Lung (tissue), 12 donors: ENCODE results near the gene KLHL21. TPM values are rescaled to one million over a fixed set of nuclear protein-coding genes. Genes with fewer than 3 reads are reported as not detected.

Experiments used
- ATAC-seq: fragments of 200-7000 bp; cut with Tn5 transposase; one replicate; pipeline ENCODE4 v1.9.1; 2020; ENCODE audit warnings: moderate number of reproducible peaks; ENCODE audit not compliant: insufficient read depth, low FRiP score
- DNase-seq, 3 donors: peaks; one replicate each; pipeline ENCODE4 v3.0.0-alpha.2; 2013 to 2017
- H3K27ac ChIP-seq, 2 donors: one replicate each; pipeline ENCODE4 v1.5.1; 2013; ENCODE audit warnings: mild to moderate bottlenecking in 2 of 2, moderate library complexity in 2 of 2, control low read depth in 1 of 2, inconsistent platforms in 1 of 2, low read depth in 1 of 2, low read length in 1 of 2
- H3K27me3 ChIP-seq, 3 donors: one replicate each; pipeline ENCODE4 v1.5.1; 2013; ENCODE audit warnings: low read length in 2 of 3; ENCODE audit not compliant: control insufficient read depth in 3 of 3, insufficient read depth in 3 of 3
- H3K36me3 ChIP-seq, 4 donors: one replicate each; pipeline ENCODE4 v1.5.1; 2013; ENCODE audit warnings: low read length in 4 of 4, mild to moderate bottlenecking in 1 of 4, moderate library complexity in 1 of 4; ENCODE audit not compliant: control insufficient read depth in 4 of 4, insufficient read depth in 4 of 4
- H3K4me1 ChIP-seq, 5 donors: one replicate each; pipeline ENCODE4 v1.5.1; 2013; ENCODE audit warnings: low read length in 5 of 5, mild to moderate bottlenecking in 2 of 5, moderate library complexity in 1 of 5; ENCODE audit not compliant: control insufficient read depth in 5 of 5, insufficient read depth in 5 of 5
- H3K4me3 ChIP-seq: one replicate; pipeline ENCODE4 v1.5.1; 2013; ENCODE audit warnings: mild to moderate bottlenecking, control low read depth, moderate library complexity
- H3K9ac ChIP-seq, 2 donors: one replicate each; pipeline ENCODE4 v1.5.1; 2013; ENCODE audit warnings: low read length in 2 of 2, control low read depth in 1 of 2; ENCODE audit not compliant: insufficient read depth in 1 of 2
- H3K9me3 ChIP-seq, 4 donors: one replicate each; pipeline ENCODE4 v1.5.1; 2013; ENCODE audit warnings: low read length in 3 of 4, mild to moderate bottlenecking in 1 of 4, moderate library complexity in 1 of 4; ENCODE audit not compliant: control insufficient read depth in 4 of 4, insufficient read depth in 3 of 4
- CTCF ChIP-seq: IDR thresholded peaks from 2 replicates; pipeline ENCODE4 v1.5.1; 2012; ENCODE audit warnings: mild to moderate bottlenecking; ENCODE audit errors: control extremely low read depth, extremely low read depth
- WGBS, 2 donors: extraction: QIAGEN DNeasy Blood & Tissue Kit; methylation state at CpG; one replicate each; pipeline ENCODE4 v1.1.7; 2013; 5-methylcytosine and 5-hydroxymethylcytosine counted together
- polyA plus RNA-seq, 2 donors: library from polyadenylated mRNA; stranded (reverse); fragments of 200-250 nt; gene quantifications; one replicate each; pipeline ENCODE4 v1.2.1, GENCODE V29; 2013
- total RNA-seq, 2 donors: library from RNA; depleted of rRNA in 1 of 2; stranded (reverse); fragments of >200 nt in 1 of 2; gene quantifications; one replicate each; pipeline ENCODE4 v1.2.1, GENCODE V29; 2014 to 2021
- donor health status: control.
- donor health status: control.
- donor health status: Bipolar disorder and iron deficiency.
- donor health status: healthy.
- donor health status: DM: yes; HTN: yes; CAD: no.

KLHL21 gene
- total and polyA plus RNA-seq, 4 donors: 9.2 to 31.3 (median 19.7) TPM

- 97% methylated on average over 4 of the region's 4 CpGs for WGBS, 2 donors
- no peak for ATAC-seq
- no peaks in the 10 kb centered on the region for H3K27me3 ChIP-seq
These were observed 16.4 kb upstream of the KLHL21 start for GRCh38 chr1:6619045-6619444.

GRCh38 chr1:6614929-6615785 is 12.5 kb upstream of the KLHL21 start:
- no peak for TF ChIP-seq CTCF
- DNase-seq (peak in 2 of 3 donors; percentile 46 to 50), ATAC-seq (no peak)
- Histone ChIP-seq H3K4me3 (peak overlapping the region; percentile 45), H3K9ac (no peak overlapping the region), H3K27me3 (no peaks in the 10 kb centered on the region), H3K27ac (peak overlapping the region in 1 of 2 donors; percentile 52), H3K9me3 (peaks cover 0 to 3% (median 0%) of the 10 kb centered on the region in 4 donors), H3K36me3 (peaks cover under 1 to 13% (median 9%) of the 10 kb centered on the region in 4 donors), H3K4me1 (peaks cover 0 to 15% (median 0%) of the 10 kb centered on the region in 5 donors)
- 2% methylated on average over 53 to 82 of the region's 82 CpGs for WGBS, 2 donors

More at GRCh38 chr1:6619045-6619444, 16.4 kb upstream of the KLHL21 start:
- TF ChIP-seq CTCF: no peak
- no peak for DNase-seq
- H3K9me3 ChIP-seq: peaks cover 0 to 3% (median 0%) of the 10 kb centered on the region in 4 donors
- H3K9ac ChIP-seq: no peak overlapping the region
- peaks cover 7 to 34% (median 30%) of the 10 kb centered on the region in 4 donors for H3K36me3 ChIP-seq
- peaks cover 0 to 2% (median 0%) of the 10 kb centered on the region in 5 donors for H3K4me1 ChIP-seq
- no peak overlapping the region for H3K4me3 ChIP-seq
- no peak overlapping the region for H3K27ac ChIP-seq

- 1 to 2% methylated on average over 75 to 117 of the region's 117 CpGs for WGBS, 2 donors
- DNase-seq (peak; percentile 59 to 72 (median 62)), ATAC-seq (no peak)
- no peaks in the 10 kb centered on the region for H3K9me3 ChIP-seq
- H3K9ac ChIP-seq: no peak overlapping the region
- H3K36me3 ChIP-seq: peaks cover 0 to 7% (median 1%) of the 10 kb centered on the region in 4 donors
- no peak for TF ChIP-seq CTCF
- peak overlapping the region; percentile 86 to 99 for H3K27ac ChIP-seq
- H3K4me1 ChIP-seq: peaks cover 0 to 15% (median 0%) of the 10 kb centered on the region in 5 donors
- H3K4me3 ChIP-seq: peak overlapping the region; percentile 96
- H3K27me3 ChIP-seq: no peaks in the 10 kb centered on the region
These were observed 11.6 kb upstream of the KLHL21 start for GRCh38 chr1:6614019-6614928.
